Activated CD8-positive, alpha-beta memory T cell treated with anti-CD3 and anti-CD28 coated beads for 1 hour (primary cell): ENCODE results near the gene RDH5.

Source experiments
- DNase-seq, 2 donors: peaks; one replicate each; pipeline ENCODE4 v3.0.0-alpha.2; 2020; ENCODE audit warnings: low read depth in 1 of 2; ENCODE audit errors: extremely low read depth in 1 of 2

RDH5 gene, protein sequence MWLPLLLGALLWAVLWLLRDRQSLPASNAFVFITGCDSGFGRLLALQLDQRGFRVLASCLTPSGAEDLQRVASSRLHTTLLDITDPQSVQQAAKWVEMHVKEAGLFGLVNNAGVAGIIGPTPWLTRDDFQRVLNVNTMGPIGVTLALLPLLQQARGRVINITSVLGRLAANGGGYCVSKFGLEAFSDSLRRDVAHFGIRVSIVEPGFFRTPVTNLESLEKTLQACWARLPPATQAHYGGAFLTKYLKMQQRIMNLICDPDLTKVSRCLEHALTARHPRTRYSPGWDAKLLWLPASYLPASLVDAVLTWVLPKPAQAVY

GRCh38 chr12:55720071-55720564, at the start of gene RDH5:
Gene RDH5 (plus strand): TSS chr12:55720393. CDS start chr12:55721185, 792 bp downstream.
- DNase-seq: no peak

DNA sequence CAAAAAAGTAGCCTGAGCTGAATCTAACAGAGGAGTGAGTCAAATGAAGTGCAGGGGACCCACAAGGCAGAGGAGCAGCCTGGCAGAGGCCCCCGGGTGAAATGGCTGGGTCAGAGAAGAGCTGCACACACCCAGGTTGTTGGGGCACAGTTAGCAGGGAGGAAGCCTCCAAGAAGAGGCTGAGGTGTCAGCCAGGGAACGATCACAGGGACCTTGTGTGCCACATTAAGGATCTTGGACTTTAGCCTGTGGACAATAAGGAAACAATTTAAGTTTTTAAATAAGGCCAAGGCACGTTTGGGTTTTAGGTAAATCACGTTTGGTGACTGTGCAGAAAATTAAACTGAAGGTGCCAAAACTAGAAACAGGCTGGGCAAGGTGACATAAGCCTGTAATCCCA, 48.4 kb upstream of the RDH5 start:
- DNase-seq: no peak

- no peak for DNase-seq
Observed at GRCh38 chr12:55673638-55674037, 46.6 kb upstream of the RDH5 start.

DNA sequence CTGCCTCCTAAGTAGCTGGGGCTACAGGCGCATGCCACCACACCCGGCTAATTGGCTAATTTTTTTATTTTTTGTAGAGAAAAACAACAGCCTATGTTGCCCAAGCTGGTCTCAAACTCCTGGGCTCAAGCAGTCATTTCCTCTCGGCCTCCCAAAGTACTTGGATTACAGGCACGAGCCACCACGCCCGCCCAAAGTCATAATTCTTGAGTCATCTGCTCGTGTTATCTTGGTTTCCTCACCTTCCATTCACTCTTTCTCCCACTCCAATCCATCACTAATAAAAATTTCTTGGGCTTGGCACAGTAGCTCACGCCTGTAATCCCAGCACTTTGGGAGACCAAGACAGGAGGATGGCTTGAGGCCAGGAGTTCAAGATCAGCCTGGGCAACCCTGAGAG, 44.5 kb upstream of the RDH5 start:
- DNase-seq: no peak

GRCh38 chr12:55676707-55677106, 43.5 kb upstream of the RDH5 start:
- DNase-seq: no peak

- no peak for DNase-seq
Observed at GRCh38 chr12:55679691-55680090, 40.5 kb upstream of the RDH5 start.

- DNase-seq: no peak
Observed at GRCh38 chr12:55681142-55682077, 38.8 kb upstream of the RDH5 start.

- DNase-seq: no peak
Observed at GRCh38 chr12:55682087-55682796, 38.0 kb upstream of the RDH5 start.

- DNase-seq: no peak
Observed at GRCh38 chr12:55683676-55684075, 36.5 kb upstream of the RDH5 start.

- DNase-seq: no peak
Observed at GRCh38 chr12:55684761-55685370, 35.3 kb upstream of the RDH5 start.

DNA sequence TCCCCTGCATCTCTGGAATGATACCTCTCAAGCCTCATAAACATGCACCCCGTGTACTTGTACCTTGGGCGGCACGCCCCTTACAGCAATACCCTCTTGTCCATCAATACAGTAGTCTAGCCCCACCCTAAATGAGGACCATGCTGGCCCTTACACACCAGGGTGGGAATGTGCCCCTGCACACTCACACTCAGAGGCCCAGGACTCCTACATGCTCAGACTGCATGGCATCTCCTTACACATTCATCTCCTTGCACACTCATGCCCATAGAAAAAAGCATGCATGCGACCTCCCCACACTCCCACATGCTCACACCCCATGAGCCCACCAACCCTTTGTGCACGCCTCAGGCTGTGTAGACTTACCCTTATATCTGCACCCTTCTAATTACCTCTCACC, 34.5 kb upstream of the RDH5 start:
- no peak for DNase-seq

GRCh38 chr12:55686366-55687010, 33.7 kb upstream of the RDH5 start:
- no peak for DNase-seq

DNA sequence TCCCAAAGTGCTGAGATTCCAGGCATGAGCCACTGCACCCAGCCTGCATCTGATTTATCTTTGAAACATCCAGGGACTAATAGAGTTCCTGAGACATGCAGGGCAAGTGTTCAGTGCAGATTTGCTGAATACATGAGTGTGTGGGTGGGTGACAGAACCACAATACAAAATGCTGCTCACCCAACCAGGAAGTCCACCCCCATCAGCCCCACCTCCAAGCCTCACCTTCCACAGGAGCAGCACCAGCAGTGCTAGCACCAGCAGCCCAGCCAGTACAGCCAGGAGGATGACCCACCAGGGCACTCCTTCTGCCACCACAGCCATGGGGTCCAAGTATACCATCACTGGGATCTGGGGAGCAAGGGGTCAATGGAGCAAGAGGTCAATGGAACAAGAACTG, 32.4 kb upstream of the RDH5 start:
- no peak for DNase-seq

DNA sequence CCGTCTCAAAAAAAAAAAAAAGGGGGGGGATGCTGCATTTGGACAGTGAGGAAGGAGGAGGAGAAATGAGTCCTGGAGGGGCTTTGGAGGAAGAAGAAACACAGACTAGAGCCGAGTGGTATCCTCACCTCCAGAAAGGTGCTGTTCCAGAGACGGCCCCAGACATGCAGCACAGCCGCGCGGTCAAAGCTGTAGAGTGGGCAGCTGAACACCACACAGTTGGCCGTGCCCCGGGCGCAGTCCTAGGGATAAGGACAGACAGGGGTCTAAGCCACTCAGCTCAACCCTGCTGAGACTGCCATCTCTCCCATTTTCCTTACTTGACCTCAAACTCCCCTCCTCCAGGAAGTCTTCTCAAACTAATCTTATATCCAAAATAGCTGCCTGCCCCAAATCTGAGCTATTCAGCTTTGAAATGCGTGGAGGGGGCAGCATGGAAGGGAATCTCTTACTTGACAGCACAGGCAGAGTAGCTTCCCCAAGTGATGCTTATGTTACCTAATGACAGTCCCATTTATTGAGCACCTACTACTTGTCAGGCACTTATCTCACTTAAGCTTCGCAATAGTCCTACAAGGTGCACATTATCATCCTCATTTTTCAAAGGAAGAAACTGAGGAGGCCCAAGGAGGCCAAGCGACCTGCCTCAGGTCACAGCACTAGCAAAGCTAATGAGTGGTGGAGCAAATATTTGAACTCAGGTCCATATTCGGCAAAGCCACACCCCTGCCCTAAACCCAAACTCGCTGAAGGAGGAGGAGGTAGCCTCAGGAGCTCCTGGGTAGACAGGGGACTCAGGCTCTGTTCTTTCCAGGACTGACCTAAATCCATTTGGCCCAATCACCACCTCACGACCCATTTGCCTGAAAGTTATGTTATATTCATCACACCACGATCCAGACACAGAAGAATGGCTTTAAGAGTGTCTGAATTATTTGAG, 31.2 kb upstream of the RDH5 start:
- no peak for DNase-seq

DNA sequence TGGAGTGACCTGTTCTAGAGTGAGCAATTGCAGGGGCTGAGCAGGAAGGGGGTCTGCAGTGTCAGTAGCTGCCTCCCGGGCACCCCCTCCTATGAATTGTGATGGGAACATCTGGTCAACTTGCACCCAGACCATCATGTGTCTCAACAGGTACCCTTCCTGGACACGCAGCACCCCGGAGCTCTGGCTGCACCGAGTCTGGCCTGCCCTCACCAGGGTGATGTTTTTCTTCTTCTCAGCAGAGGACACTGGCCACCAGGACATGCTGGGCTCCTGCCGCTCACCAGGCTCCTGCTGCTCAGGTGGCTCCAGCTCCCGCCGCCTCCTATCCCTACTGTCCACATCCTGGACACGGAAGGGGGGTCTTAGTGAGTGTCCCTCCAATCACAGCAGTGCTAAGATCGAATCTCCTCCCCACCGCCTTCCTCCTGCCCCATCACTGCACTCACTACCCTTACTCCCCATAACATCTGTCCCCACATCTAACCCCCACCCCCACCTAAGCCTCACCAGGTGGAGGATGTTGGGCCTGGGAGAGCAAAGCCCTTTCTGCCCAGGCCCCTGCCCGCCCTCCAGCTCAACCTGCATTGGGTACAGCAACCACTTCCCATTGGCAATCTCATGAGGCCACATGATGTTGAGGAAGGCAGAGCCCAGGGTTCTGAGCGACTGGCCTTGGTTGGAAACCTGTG, 27.4 kb upstream of the RDH5 start:
- no peak for DNase-seq

- no peak for DNase-seq
Observed at GRCh38 chr12:55693323-55694187, 26.6 kb upstream of the RDH5 start.

- no peak for DNase-seq
Observed at GRCh38 chr12:55694188-55694515, 26.0 kb upstream of the RDH5 start.

GRCh38 chr12:55694651-55695050, 25.5 kb upstream of the RDH5 start:
- DNase-seq: no peak
